Left ventricle myocardium inferior (tissue), 1 donor: Measurements from ENCODE around the gene DYNC1LI2. TPM values are rescaled to one million over a fixed set of nuclear protein-coding genes. Genes with fewer than 3 reads are reported as not detected.

ENCODE experiments used
- DNase-seq: peaks from one replicate; pipeline ENCODE4 v3.0.0-alpha.2; 2020
- H3K27ac ChIP-seq: fragments of 200-600 bp; replicated peaks from 2 replicates; pipeline ENCODE4 v1.8.0; 2021
- H3K27me3 ChIP-seq: fragments of 200-600 bp; 2 replicates; pipeline ENCODE4 v1.8.0; 2021; ENCODE audit warnings: low read depth
- H3K36me3 ChIP-seq: fragments of 200-600 bp; 2 replicates; pipeline ENCODE4 v1.8.0; 2021
- H3K4me1 ChIP-seq: fragments of 200-600 bp; 2 replicates; pipeline ENCODE4 v1.8.0; 2021
- H3K4me3 ChIP-seq: fragments of 200-600 bp; 2 replicates; pipeline ENCODE4 v1.8.0; 2021; ENCODE audit warnings: mild to moderate bottlenecking, moderate library complexity
- H3K9me3 ChIP-seq: fragments of 200-600 bp; replicated peaks from 2 replicates; pipeline ENCODE4 v1.8.0; 2021
- intact Hi-C: fragments of 100-400 bp; cut with micrococcal nuclease; formaldehyde crosslinking; loops from one replicate; pipeline ENCODE4 v1.11.0; 2022
- total RNA-seq: library from RNA; stranded (reverse); fragmentation: NEBNext Ultra II Directional; extraction: Animal tissue kit (Norgen Biotek cat#: 25700); gene quantifications from one replicate; pipeline ENCODE4 v1.2.1, GENCODE V29; 2021
- TF ChIP-seq, protein P1 (sequence below): fragments of 200-600 bp; IDR thresholded peaks from 2 replicates; pipeline ENCODE4 v1.8.0; 2021; ENCODE audit warnings: antibody characterized with exemption, mild to moderate bottlenecking, borderline replicate concordance
- donor health status: DM: no; HTN: yes; CAD: no; lungs with severe emphysema.

DYNC1LI2 gene
- total RNA-seq, 1 donor from 2014 or later, result 82.9 TPM

DNA sequence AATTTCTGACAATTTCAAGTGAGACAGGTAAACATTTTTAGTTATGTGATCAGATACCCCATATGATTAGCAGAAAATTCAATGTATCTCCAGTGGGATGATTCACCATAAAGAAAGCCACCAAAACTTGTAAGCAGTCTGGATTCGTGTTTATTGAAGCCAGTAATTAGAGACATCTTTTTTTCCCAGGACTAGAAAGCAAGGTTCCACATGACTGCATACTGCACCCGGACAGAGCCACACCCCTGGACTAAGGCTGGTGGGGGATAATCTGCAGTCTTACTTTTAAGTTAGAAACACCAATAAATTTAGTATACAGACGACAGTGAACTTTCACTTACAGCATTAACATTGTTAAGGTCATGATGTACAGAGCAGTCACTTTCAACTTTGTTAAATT, 30.6 kb downstream of the DYNC1LI2 start:
- TF ChIP-seq, protein P1, sequence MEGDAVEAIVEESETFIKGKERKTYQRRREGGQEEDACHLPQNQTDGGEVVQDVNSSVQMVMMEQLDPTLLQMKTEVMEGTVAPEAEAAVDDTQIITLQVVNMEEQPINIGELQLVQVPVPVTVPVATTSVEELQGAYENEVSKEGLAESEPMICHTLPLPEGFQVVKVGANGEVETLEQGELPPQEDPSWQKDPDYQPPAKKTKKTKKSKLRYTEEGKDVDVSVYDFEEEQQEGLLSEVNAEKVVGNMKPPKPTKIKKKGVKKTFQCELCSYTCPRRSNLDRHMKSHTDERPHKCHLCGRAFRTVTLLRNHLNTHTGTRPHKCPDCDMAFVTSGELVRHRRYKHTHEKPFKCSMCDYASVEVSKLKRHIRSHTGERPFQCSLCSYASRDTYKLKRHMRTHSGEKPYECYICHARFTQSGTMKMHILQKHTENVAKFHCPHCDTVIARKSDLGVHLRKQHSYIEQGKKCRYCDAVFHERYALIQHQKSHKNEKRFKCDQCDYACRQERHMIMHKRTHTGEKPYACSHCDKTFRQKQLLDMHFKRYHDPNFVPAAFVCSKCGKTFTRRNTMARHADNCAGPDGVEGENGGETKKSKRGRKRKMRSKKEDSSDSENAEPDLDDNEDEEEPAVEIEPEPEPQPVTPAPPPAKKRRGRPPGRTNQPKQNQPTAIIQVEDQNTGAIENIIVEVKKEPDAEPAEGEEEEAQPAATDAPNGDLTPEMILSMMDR, result no peak
- H3K9me3 ChIP-seq, result no peaks in the 10 kb centered on the region
- no peaks in the 10 kb centered on the region for H3K27me3 ChIP-seq
- H3K4me1 ChIP-seq, result peaks cover 6% of the 10 kb centered on the region
- intact Hi-C loops, result loop anchor here (10.0 kb wide), 1 partner anchor 144 kb away; no protein-coding TSS in a partner anchor
- no peak overlapping the region for H3K27ac ChIP-seq
- H3K36me3 ChIP-seq, result peaks cover 65% of the 10 kb centered on the region
- H3K4me3 ChIP-seq, result no peak overlapping the region
- no peak for DNase-seq

DNA sequence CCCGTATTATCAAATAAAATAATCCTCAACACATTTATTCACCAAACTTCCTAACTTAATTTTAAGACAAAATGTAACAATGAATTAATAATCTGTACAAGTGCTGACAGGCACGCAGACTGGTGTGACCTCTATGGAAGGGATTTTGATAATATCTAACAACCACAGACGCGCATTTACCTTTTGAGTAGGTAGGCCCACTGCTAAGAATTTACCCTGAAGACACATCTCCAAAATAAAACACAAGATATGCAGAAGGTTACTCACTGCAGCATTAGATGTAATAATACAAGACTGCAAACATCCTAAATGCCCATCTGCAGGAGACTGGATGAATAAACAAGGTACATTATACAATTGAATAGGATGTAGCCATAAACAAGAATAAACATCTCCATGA, 32.2 kb downstream of the DYNC1LI2 start:
- Histone ChIP-seq H3K27ac (no peak overlapping the region), H3K4me3 (no peak overlapping the region), H3K36me3 (peaks cover 49% of the 10 kb centered on the region), H3K9me3 (no peaks in the 10 kb centered on the region), H3K4me1 (peaks cover 6% of the 10 kb centered on the region), H3K27me3 (no peaks in the 10 kb centered on the region)
- intact Hi-C loops, result no loop called here
- no peak for DNase-seq
- TF ChIP-seq, protein P1, result no peak

DNA sequence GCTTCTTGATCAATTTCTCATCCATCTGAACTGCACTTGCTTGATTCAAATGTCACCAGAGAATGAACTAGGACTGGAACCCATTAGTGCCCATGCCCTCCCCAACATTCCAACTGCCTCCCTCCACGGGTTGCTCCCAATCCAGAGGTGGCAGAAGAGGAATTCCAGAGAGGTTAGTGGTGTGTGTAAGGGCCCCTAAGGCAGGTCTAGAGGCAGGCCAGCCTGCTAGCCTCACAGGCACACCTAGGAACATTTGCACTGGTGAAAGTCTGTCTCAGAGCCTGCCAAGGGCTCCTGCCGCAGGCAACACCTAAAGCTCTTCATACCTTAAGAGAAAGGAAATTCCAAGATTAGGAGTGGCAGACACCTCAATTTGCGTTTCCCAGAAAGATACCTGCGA, 33.6 kb downstream of the DYNC1LI2 start:
- Histone ChIP-seq H3K36me3 (peaks cover 35% of the 10 kb centered on the region), H3K27ac (no peak overlapping the region), H3K27me3 (no peaks in the 10 kb centered on the region), H3K9me3 (no peaks in the 10 kb centered on the region), H3K4me1 (peaks cover 13% of the 10 kb centered on the region), H3K4me3 (no peak overlapping the region)
- intact Hi-C loops, result no loop called here
- TF ChIP-seq, protein P1, result no peak
- no peak for DNase-seq

DNA sequence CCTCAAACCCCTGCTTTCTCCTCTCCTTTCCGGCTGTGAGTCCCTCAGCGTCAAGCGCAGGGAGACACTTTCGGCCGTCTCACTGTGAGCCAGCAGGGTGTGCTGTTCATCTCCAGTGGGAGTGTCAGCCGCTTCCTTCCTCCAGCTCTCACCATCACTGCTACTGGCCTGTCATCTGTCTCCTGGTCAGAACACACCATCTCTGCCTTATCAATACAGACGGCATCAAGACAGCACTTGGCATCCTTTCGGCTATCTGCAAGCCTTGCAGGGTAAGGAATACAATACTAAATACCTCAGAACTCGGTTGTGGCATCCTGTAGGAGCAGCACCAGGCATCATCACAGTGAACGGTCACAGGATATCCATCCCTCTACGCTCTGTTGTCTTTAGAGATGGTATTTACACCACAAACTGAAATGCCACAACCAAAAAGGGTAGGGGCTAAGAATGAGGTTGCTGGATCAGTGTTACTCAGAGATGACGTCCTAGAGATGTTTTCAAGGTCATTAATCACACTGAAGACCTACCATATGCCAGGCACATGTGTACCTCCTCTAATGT, 34.2 kb downstream of the DYNC1LI2 start:
- Histone ChIP-seq H3K4me1 (peaks cover 13% of the 10 kb centered on the region), H3K36me3 (peaks cover 29% of the 10 kb centered on the region), H3K4me3 (no peak overlapping the region), H3K27me3 (no peaks in the 10 kb centered on the region), H3K27ac (no peak overlapping the region), H3K9me3 (no peaks in the 10 kb centered on the region)
- intact Hi-C loops, result no loop called here
- TF ChIP-seq, protein P1, result peak; percentile 63
- DNase-seq, result peak; percentile 27

DNA sequence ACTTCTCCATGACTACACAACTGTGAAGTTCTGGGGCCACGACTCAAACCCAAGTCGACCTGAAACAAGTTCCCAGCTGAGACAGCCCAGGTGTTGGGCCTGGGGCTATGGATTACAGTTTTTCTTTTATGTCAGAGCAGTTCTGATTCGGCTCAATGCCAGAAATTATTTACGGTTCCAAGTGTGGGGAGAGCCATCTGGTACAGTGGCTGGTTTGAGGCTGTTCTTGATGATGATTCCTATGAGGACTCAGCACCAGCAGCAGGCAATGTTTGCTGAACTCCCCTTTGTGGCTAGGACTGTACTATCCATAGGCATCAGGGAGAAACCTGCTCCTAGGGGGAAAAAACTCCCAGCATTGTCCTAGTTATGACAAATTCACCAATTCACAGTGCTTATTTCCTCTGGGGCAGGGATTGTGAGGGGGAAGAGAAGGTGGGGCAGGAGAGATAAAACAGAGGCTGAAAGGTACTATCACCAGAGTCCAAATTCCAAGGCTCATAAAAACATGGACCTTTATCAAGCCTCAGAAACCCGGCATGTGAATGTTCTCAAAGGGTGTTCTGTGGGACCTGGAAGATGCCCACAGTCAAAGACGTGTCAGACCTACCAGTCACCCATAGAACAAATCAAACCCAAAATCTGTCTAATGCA, 36.6 kb downstream of the DYNC1LI2 start:
- intact Hi-C loops, result no loop called here
- Histone ChIP-seq H3K4me3 (no peak overlapping the region), H3K36me3 (peaks cover 15% of the 10 kb centered on the region)

More for the DNA sequence above, 36.6 kb downstream of the DYNC1LI2 start:
- H3K4me1 ChIP-seq, result peaks cover 13% of the 10 kb centered on the region
- no peak for DNase-seq
- H3K27ac ChIP-seq, result no peak overlapping the region
- TF ChIP-seq, protein P1, result no peak
- no peaks in the 10 kb centered on the region for H3K27me3 ChIP-seq
- H3K9me3 ChIP-seq, result peaks cover 6% of the 10 kb centered on the region
